IMR-90 (cell line): Measurements from ENCODE around the gene GIT1. TPM values are rescaled to one million over a fixed set of nuclear protein-coding genes. Genes with fewer than 3 reads are reported as not detected.

Source experiments
- ATAC-seq: fragments of 200-7000 bp; cut with Tn5 transposase; 2 replicates; pipeline ENCODE4 v1.9.1; 2020; ENCODE audit warnings: low read depth, mild to moderate bottlenecking, moderate library complexity
- BruUV-seq: library from RNA; stranded (reverse); fragments of 400-500 nt; replicated peaks from 2 replicates; lab custom pipeline; 2021; lab: Mats Ljungman, UMichigan
- CTCF ChIA-PET: fragments of 300-600 bp; formaldehyde crosslinking; extraction: SDS; loops from one replicate; lab custom pipeline; 2021; ENCODE audit warnings: antibody characterized with exemption; lab: Yijun Ruan, JAX
- POLR2A ChIA-PET: fragments of 300-600 bp; sonication (Branson Sonifier 250); formaldehyde crosslinking; loops from one replicate; lab custom pipeline; 2022; ENCODE audit warnings: antibody characterized with exemption; ENCODE audit not compliant: unreplicated experiment; lab: Charles Lee
- DNase-seq: peaks from one replicate; pipeline ENCODE4 v3.0.0; 2013
- H2AFZ ChIP-seq: replicated peaks from 2 replicates; pipeline ENCODE3; 2013; ENCODE audit warnings: low read length, mild to moderate bottlenecking; ENCODE audit not compliant: poor library complexity
- H2AK5ac ChIP-seq: 2 replicates; pipeline ENCODE4 v1.6.1; 2013; ENCODE audit warnings: low read depth, low read length, inconsistent platforms
- H2AK9ac ChIP-seq: replicated peaks from 2 replicates; pipeline ENCODE3; 2013; ENCODE audit warnings: mild to moderate bottlenecking, low read depth, low read length, moderate library complexity; ENCODE audit not compliant: poor library complexity
- H2BK120ac ChIP-seq: 2 replicates; pipeline ENCODE4 v1.6.1; 2013; ENCODE audit warnings: low read depth, low read length, inconsistent platforms
- H2BK15ac ChIP-seq: 3 replicates; pipeline ENCODE4 v1.6.1; 2013; ENCODE audit warnings: low read depth, low read length, inconsistent platforms
- H2BK20ac ChIP-seq: 2 replicates; pipeline ENCODE4 v1.6.1; 2013; ENCODE audit warnings: low read depth, mild to moderate bottlenecking, inconsistent platforms, low read length, moderate library complexity
- H2BK5ac ChIP-seq: 2 replicates; pipeline ENCODE4 v1.6.1; 2013; ENCODE audit warnings: mild to moderate bottlenecking, low read depth, low read length, inconsistent platforms; ENCODE audit not compliant: poor library complexity, severe bottlenecking
- H3K14ac ChIP-seq: replicated peaks from 2 replicates; pipeline ENCODE4 v1.6.1; 2013; ENCODE audit warnings: low read depth, low read length, inconsistent platforms
- H3K18ac ChIP-seq: 2 replicates; pipeline ENCODE4 v1.6.1; 2013; ENCODE audit warnings: low read depth, low read length, control low read depth
- H3K23ac ChIP-seq: 2 replicates; pipeline ENCODE4 v1.6.1; 2013; ENCODE audit warnings: low read depth, low read length, inconsistent platforms
- H3K27ac ChIP-seq: 2 replicates; pipeline ENCODE4 v1.5.1; 2013; ENCODE audit warnings: mild to moderate bottlenecking, control low read depth, low read length; ENCODE audit not compliant: insufficient read depth
- H3K27me3 ChIP-seq: 2 replicates; pipeline ENCODE4 v1.6.1; 2013; ENCODE audit warnings: low read length; ENCODE audit not compliant: control insufficient read depth, insufficient read depth
- H3K36me3 ChIP-seq: 2 replicates; pipeline ENCODE4 v1.6.1; 2013; ENCODE audit warnings: low read length, mixed read lengths; ENCODE audit not compliant: control insufficient read depth, insufficient read depth
- H3K4ac ChIP-seq: 2 replicates; pipeline ENCODE4 v1.6.1; 2013; ENCODE audit warnings: low read depth, low read length, inconsistent platforms
- H3K4me1 ChIP-seq: 2 replicates; pipeline ENCODE4 v1.6.1; 2013; ENCODE audit warnings: low read length, mixed read lengths; ENCODE audit not compliant: control insufficient read depth, insufficient read depth
- H3K4me2 ChIP-seq: 2 replicates; pipeline ENCODE4 v1.6.1; 2013; ENCODE audit warnings: low read depth, mild to moderate bottlenecking, control low read depth, low read length, moderate library complexity
- H3K4me3 ChIP-seq: 2 replicates; pipeline ENCODE4 v1.5.1; 2013; ENCODE audit warnings: low read depth, mild to moderate bottlenecking, control low read depth, low read length, moderate library complexity; ENCODE audit not compliant: insufficient read depth
- H3K56ac ChIP-seq: 2 replicates; pipeline ENCODE4 v1.6.1; 2013; ENCODE audit warnings: low read length, inconsistent platforms; ENCODE audit not compliant: insufficient read depth; ENCODE audit errors: extremely low read depth
- H3K79me1 ChIP-seq, 2 experiments: 2 replicates each; pipeline ENCODE4 v1.6.1; 2013; ENCODE audit warnings: low read length in 2 of 2, inconsistent platforms in 1 of 2, low read depth in 1 of 2
- H3K9ac ChIP-seq: 2 replicates; pipeline ENCODE4 v1.6.1; 2013; ENCODE audit warnings: low read depth, low read length, control low read depth
- H3K9me1 ChIP-seq: 2 replicates; pipeline ENCODE4 v1.6.1; 2013; ENCODE audit warnings: low read length, inconsistent platforms; ENCODE audit not compliant: insufficient read depth
- H3K9me3 ChIP-seq: 2 replicates; pipeline ENCODE4 v1.6.1; 2013; ENCODE audit warnings: low read length; ENCODE audit not compliant: control insufficient read depth, insufficient read depth
- H4K20me1 ChIP-seq: 2 replicates; pipeline ENCODE4 v1.6.1; 2013; ENCODE audit warnings: low read length, inconsistent platforms; ENCODE audit not compliant: insufficient read depth
- H4K5ac ChIP-seq: 2 replicates; pipeline ENCODE4 v1.6.1; 2013; ENCODE audit warnings: mild to moderate bottlenecking, low read depth, low read length, control low read depth
- H4K8ac ChIP-seq, 2 experiments: 2 replicates each; pipeline ENCODE4 v1.6.1; 2013; ENCODE audit warnings: low read depth in 2 of 2, low read length in 2 of 2, control low read depth in 1 of 2, inconsistent platforms in 1 of 2
- H4K91ac ChIP-seq: 2 replicates; pipeline ENCODE4 v1.6.1; 2013; ENCODE audit warnings: low read depth, low read length, inconsistent platforms; ENCODE audit not compliant: insufficient read depth
- BHLHE40 ChIP-seq: fragments of 150-350 bp; IDR thresholded peaks from 2 replicates; pipeline ENCODE4 v1.6.1; 2016; ENCODE audit warnings: mild to moderate bottlenecking, low read depth, low read length
- CEBPB ChIP-seq: IDR thresholded peaks from 2 replicates; pipeline ENCODE4 v1.6.1; 2012; ENCODE audit warnings: low read depth, low read length, improper control_type of control experiment
- ELK1 ChIP-seq: fragments of 150-350 bp; IDR thresholded peaks from 2 replicates; pipeline ENCODE4 v1.6.1; 2016; ENCODE audit warnings: low read depth, mild to moderate bottlenecking, low read length, moderate library complexity, borderline replicate concordance
- MAFK ChIP-seq: IDR thresholded peaks from 2 replicates; pipeline ENCODE4 v1.6.1; 2012; ENCODE audit warnings: low read depth, low read length, improper control_type of control experiment
- MAZ ChIP-seq: IDR thresholded peaks from 2 replicates; pipeline ENCODE4 v1.6.1; 2012; ENCODE audit warnings: low read depth, mild to moderate bottlenecking, low read length, improper control_type of control experiment, moderate library complexity, borderline replicate concordance
- POLR2A ChIP-seq: IDR thresholded peaks from 2 replicates; pipeline ENCODE4 v1.6.1; 2012; ENCODE audit warnings: mild to moderate bottlenecking, low read depth, low read length
- RAD21 ChIP-seq: IDR thresholded peaks from 2 replicates; pipeline ENCODE4 v1.6.1; 2012; ENCODE audit warnings: low read length, improper control_type of control experiment
- USF2 ChIP-seq: fragments of 150-350 bp; IDR thresholded peaks from 2 replicates; pipeline ENCODE4 v1.6.1; 2017; ENCODE audit warnings: mild to moderate bottlenecking, antibody characterized with exemption, low read length, low read depth
- WGBS, 2 experiments: methylation state at CpG; one replicate each; pipeline versions ENCODE4 v1.1.5 to v1.1.7; 2013; ENCODE audit warnings: missing lambda C conversion rate in 2 of 2; ENCODE audit not compliant: insufficient read length in 1 of 2; ENCODE audit errors: extremely low coverage in 2 of 2; 5-methylcytosine and 5-hydroxymethylcytosine counted together
- dilution Hi-C: fragments of 300-500 bp; cut with HindIII; formaldehyde crosslinking; loops from one replicate; pipeline ENCODE4 v1.14.3; 2018; ENCODE audit warnings: low sequenced_read_pairs; ENCODE audit not compliant: unreplicated experiment
- in situ Hi-C: fragments of 300-500 bp; cut with MboI; formaldehyde crosslinking; loops from 3 replicates; pipeline ENCODE4 v1.14.3; 2019; ENCODE audit warnings: low sequenced_read_pairs, inconsistent platforms, mixed read lengths
- intact Hi-C: fragments of 100-400 bp; cut with micrococcal nuclease; formaldehyde crosslinking; loops from 2 replicates; pipeline ENCODE4 v1.10.0; 2022
- polyA plus RNA-seq, 3 experiments: library from polyadenylated mRNA; depleted of rRNA; stranded (reverse); fragments of >200 nt; gene quantifications; 2 replicates each; pipeline ENCODE4 v1.2.3, GENCODE V29; 2012; ENCODE audit warnings: low replicate concordance in 1 of 3
- total RNA-seq: library from RNA; depleted of rRNA; stranded (reverse); fragments of >200 nt; gene quantifications from 2 replicates; pipeline ENCODE4 v1.2.3, GENCODE V29; 2012

The GIT1 gene
- total and polyA plus RNA-seq, 2 of the 4 experiments (the other 2 are of a cell fraction) = 14.2 to 34.2 TPM

GRCh38 chr17:29611351-29612093 lies 22.1 kb upstream of the GIT1 start:
- in situ Hi-C loops (no loop called here), dilution Hi-C loops (no loop called here), intact Hi-C loops (no loop called here)
- peaks cover 2% of the 10 kb centered on the region; the same call in 1 of the 2 replicates for H3K36me3 ChIP-seq
- H3K56ac ChIP-seq = no peak overlapping the region
- no peak overlapping the region for H4K8ac ChIP-seq
- ATAC-seq (no peak), DNase-seq (no peak)
- H3K27me3 ChIP-seq = no peaks in the 10 kb centered on the region; the same call in 1 of the 2 replicates
- H3K27ac ChIP-seq = no peak overlapping the region
- H3K4me1 ChIP-seq = no peaks in the 10 kb centered on the region
- no peak overlapping the region for H2BK120ac ChIP-seq
- TF ChIP-seq MAZ = no peak
- TF ChIP-seq POLR2A = no peak
- TF ChIP-seq ELK1 = no peak
- TF ChIP-seq MAFK = no peak
- no peak for TF ChIP-seq BHLHE40
- TF ChIP-seq USF2 = no peak
- TF ChIP-seq CEBPB = no peak
- no peak for TF ChIP-seq RAD21
- CTCF ChIA-PET = no interaction called here
- no peak overlapping the region for H2BK15ac ChIP-seq
- 100% methylated on average over 1 of the region's 11 CpGs; no CpG with 5 or more reads in 1 of the 2 experiments for WGBS, 2 experiments
- no peak overlapping the region for H3K4me2 ChIP-seq
- H2AFZ ChIP-seq = no peak overlapping the region
- H3K4ac ChIP-seq = no peak overlapping the region
- H2AK9ac ChIP-seq = peak overlapping the region; percentile 28
- no peak overlapping the region for H2AK5ac ChIP-seq
- no peaks in the 10 kb centered on the region; the same call in 1 of the 2 replicates for H4K20me1 ChIP-seq
- H3K9ac ChIP-seq = no peak overlapping the region
- H4K91ac ChIP-seq = no peak overlapping the region
- H2BK5ac ChIP-seq = no peak overlapping the region
- H3K79me1 ChIP-seq = 0 out of 4 replicates have a peak, but pooled peaks cover 0 to 2% of the 10 kb centered on the region in 2 experiments
- no peak overlapping the region for H3K14ac ChIP-seq
- peaks cover 8% of the 10 kb centered on the region; the same call in 1 of the 2 replicates for H3K9me1 ChIP-seq
- BruUV-seq = no TSS peak
- H3K23ac ChIP-seq = no peak overlapping the region
- H4K5ac ChIP-seq = no peak overlapping the region
- H3K9me3 ChIP-seq = no peaks in the 10 kb centered on the region
- H2BK20ac ChIP-seq = no peak overlapping the region
- POLR2A ChIA-PET = no interaction called here
- no peak overlapping the region for H3K4me3 ChIP-seq
- H3K18ac ChIP-seq = no peak overlapping the region
